Astrocyte of the cerebellum (primary cell): ENCODE measurements around the gene PHOSPHO2.

Experiments used
- DNase-seq: peaks from one replicate; pipeline ENCODE4 v3.0.0-alpha.2; 2011; ENCODE audit warnings: low read depth
- H3K4me3 ChIP-seq: 2 replicates; pipeline ENCODE4 v1.5.1; 2011; ENCODE audit warnings: mild to moderate bottlenecking, low read depth, low read length, moderate library complexity
- CTCF ChIP-seq: IDR thresholded peaks from 2 replicates; pipeline ENCODE4 v1.5.1; 2012; ENCODE audit warnings: low read length, low read depth, moderate library complexity, mild to moderate bottlenecking; ENCODE audit errors: missing control alignments
- in situ Hi-C: cut with HindIII; loops from 2 replicates; pipeline ENCODE4 v1.10.0; 2017; ENCODE audit warnings: low sequenced_read_pairs

Gene PHOSPHO2

GRCh38 chr2:169734169-169734847 is 40.0 kb downstream of the PHOSPHO2 start:
- in situ Hi-C loops: no loop called here
- DNase-seq: no peak
- TF ChIP-seq CTCF: no peak
- peak overlapping the region; percentile 64 for H3K4me3 ChIP-seq

DNA sequence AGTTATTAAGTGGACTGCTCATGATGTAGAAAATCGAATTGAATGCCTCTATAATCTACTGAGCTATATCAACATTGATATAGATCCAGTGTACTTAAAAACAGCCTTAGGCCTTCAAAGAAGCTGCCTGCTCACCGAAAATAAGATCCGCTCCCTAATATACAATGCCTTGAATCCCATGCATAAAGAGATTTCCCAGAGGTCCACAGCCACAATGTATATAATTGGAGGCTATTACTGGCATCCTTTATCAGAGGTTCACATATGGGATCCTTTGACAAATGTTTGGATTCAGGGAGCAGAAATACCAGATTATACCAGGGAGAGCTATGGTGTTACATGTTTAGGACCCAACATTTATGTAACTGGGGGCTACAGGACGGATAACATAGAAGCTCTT is 41.4 kb downstream of the PHOSPHO2 start:
- H3K4me3 ChIP-seq: no peak overlapping the region
- no peak for TF ChIP-seq CTCF
- no peak for DNase-seq
- in situ Hi-C loops: no loop called here

DNA sequence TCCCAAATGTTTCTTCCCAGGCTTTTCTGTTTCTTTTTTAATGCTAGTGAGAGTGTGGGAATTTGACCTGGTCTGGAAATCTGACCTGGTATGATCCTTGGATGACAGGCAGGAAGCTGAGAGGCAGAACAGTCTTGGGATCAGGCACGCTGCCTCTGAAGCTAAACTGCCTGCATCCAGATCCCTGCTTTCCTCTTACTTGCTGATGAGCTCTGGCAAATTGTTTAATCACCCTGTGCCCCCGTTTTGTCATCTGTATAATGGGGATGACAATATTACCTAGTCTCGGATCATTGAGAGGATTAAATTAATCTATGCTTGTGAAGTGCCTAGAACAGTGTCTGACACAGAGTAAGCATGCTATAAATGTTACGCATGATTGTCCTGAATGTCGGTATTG is 42.6 kb downstream of the PHOSPHO2 start:
- DNase-seq: no peak
- in situ Hi-C loops: no loop called here
- H3K4me3 ChIP-seq: peak overlapping the region; percentile 11
- TF ChIP-seq CTCF: no peak

- DNase-seq: no peak
- in situ Hi-C loops: no loop called here
Measured at GRCh38 chr2:169738566-169739229, 44.4 kb downstream of the PHOSPHO2 start.

GRCh38 chr2:169739351-169739750 is 45.1 kb downstream of the PHOSPHO2 start:
- in situ Hi-C loops: no loop called here
- no peak overlapping the region for H3K4me3 ChIP-seq
- no peak for TF ChIP-seq CTCF
- DNase-seq: no peak

More at GRCh38 chr2:169738566-169739229, 44.4 kb downstream of the PHOSPHO2 start:
- H3K4me3 ChIP-seq: no peak overlapping the region
- TF ChIP-seq CTCF: no peak

DNA sequence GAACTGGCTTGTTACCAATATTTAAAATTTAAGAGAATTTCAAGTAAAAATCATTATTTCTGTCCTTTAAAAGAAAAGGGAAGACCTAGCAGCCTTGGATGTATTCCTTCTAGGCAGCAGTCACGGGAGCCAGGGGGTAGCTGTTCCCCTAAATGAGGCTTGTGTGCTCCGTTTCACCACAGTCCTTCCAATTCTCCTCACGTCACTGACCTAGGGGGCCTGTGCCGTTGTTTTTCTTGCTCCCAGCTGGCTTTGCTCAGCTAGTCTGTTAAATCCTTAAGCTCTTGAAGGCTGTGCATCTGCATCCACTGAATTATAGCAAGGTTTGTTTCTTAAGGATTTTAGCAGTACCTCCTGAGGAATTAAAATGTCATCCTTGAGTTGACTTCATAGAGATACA is 49.3 kb downstream of the PHOSPHO2 start:
- in situ Hi-C loops: no loop called here
- no peak overlapping the region for H3K4me3 ChIP-seq
- no peak for DNase-seq
- TF ChIP-seq CTCF: no peak
